ENCODE measurements around the gene SNX5.
"Not testable (repeated sequence)": the region's sequence is repeated elsewhere in the genome, so short reads cannot be mapped to it uniquely, and the experiment has no call there.

SNX5 gene

DNA sequence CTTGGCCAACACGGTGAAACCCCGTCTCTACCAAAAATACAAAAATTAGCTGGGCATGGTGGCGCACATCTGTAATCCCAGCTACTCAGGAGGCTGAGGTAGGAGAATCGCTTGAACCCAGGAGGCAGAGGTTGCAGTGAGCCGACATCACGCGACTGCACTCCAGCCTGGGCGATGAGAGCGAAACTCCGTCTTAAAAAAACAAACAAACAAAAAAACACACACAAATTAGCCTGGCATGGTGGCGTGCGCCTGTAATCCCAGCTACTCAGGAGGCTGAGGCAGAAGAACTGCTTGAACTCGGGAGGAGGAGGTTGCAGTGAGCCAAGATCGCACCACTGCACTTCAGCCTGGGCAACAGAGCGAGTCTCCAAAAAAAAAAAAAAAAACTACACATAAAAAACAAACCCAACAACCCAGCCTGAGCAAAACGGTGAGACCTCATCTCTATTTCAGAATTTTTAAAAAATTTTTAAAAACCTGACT, 8.2 kb downstream of the SNX5 start:
- DNase-seq (ENCODE audit: low read depth in 2 of 3, low spot score in 1 of 3): not testable (repeated sequence)

DNA sequence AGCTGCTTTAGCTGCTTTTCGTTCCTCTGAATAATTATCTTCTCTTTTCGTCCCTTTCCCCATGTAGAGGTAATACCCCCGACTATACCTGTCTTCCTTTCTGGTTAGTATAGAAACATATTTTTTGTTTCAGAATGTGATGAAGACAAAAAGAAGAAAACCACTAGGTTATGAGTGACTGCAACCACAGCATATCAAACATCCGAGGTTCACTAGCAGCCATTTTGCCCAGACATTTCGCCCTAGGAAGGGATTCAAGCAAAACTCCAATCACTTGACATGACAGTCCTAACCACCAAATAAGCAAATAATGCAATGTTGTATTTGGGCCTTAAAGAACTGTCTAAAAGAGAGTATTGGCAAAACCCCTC, 9.4 kb downstream of the SNX5 start:
- DNase-seq (ENCODE audit: low read depth in 2 of 3, low spot score in 1 of 3): no peak

DNA sequence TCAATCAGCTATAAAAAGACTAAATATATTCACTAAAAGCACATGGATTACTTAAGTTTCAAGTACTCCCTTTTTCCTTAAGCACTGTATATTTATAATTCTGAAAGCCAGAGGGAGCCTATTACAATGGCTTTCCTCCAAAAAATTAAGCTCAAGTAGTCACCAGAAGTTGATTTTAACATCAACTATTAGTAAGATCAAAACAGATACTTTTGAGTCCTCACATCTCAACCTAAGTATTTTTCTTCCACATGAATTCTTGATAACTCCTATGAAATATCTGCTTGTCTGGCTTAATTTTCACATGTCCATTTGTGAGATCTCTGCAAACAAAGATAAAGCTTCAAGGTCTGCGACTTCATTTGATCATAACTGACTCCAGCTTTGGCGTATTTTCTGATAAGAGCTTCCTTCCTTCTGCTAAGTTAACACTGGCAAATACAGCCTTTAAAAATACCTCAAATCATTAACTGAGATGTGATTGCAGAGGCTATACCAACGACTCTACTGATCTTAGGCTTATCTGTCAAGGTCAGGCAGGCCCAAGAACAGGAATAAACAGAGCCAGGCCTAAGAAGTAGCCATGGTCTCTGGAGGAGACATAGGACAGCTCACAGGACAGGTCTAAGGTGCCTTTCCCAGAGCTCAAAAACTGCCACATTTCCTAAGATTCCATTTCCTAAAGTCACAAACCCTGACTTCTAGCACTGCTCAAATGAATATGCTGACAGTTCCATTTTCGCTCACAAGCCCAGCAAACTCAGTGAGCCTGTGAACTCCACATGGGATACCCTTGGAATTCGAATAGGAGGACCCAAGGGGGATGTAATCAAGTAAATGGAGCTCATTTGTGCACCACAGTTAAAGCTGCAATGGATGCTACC, 10.0 kb downstream of the SNX5 start:
- DNase-seq (ENCODE audit: low read depth in 2 of 3, low spot score in 1 of 3): no peak

DNA sequence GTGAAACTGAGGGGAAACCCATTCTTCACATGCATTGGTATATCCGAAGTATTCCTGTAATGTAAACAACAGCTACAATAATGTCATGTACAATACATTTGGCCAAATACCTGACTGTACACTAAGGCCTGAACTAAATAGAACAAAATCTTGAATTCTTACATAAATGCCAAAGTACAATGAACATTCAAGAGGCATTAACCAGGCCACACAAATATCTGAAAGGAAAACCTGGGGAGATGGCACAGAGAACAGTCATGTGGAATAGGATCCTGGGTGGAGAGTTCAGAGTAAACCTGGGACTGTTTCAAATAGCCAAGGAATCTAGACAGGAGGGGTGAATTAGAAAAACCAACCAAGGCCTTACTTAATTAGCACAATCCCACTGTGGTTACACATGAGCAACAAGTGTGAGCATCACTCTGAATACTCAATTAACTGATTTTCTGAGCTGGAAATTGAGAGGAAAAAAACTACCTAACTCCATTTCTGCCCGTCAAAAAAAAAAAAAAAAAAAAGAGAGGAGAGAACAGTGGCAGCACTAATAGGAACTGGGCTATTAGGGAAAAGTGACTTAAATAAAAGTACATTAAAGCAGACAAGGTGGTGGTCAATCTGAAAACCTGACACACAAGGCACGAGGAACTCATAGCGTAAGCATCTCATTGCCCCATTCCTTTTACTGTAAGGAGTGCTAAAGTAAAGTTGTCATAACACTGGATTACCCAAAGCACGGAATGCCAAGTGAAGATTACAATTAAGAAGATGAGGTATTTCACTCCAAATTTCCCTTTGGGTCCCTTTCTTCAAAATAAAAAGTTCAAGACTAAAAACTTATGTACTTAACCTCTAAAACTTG, 10.9 kb downstream of the SNX5 start:
- DNase-seq (ENCODE audit: low read depth in 2 of 3, low spot score in 1 of 3): no peak

DNA sequence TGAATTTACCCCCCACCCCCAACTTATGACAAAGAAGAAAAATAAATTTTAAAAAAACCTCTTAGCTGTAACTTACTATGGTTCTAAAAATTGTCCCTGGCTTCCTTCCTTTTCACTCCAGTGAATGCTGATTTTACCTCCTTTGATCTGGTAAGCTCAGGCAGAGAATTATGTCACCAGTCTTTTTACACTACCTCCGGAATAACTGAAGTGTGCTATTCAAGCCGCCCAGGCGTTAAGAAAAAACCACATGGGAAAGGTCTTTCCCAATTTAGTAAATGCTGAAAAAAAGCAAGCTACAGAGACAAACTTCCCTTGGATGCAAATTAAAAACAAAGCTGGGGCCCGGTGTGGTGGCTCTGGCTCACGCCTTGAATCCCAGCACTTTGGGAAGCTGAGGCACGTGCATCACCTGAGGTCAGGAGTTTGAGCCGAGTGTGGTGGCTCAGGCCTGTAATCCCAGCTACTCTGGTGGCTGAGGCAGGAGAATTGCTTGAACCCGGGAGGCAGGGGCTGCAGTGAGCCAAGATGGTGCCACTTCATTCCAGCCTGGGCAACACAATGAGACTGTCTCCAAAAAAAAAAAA, 12.4 kb downstream of the SNX5 start:
- DNase-seq (ENCODE audit: low read depth in 2 of 3, low spot score in 1 of 3): no peak

DNA sequence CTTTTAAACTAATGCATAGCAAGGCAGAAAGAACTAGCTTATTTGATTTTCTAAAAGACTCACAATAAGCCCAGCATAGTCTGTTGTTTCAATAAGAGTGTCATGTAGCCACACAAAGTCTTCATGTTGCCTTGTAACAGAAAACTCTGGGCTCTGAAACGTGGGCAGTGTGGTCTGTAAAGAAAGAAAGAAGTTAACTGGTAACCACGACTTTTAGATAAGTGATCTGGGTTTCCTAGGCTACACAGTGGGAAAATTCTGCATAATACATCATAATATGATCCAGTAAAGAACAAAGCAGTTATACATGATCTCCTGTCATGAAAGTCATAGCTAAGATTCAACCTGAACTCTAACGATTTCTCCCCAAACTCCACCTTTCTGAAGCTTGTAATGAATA, 13.3 kb downstream of the SNX5 start:
- DNase-seq (ENCODE audit: low read depth in 2 of 3, low spot score in 1 of 3): no peak

DNA sequence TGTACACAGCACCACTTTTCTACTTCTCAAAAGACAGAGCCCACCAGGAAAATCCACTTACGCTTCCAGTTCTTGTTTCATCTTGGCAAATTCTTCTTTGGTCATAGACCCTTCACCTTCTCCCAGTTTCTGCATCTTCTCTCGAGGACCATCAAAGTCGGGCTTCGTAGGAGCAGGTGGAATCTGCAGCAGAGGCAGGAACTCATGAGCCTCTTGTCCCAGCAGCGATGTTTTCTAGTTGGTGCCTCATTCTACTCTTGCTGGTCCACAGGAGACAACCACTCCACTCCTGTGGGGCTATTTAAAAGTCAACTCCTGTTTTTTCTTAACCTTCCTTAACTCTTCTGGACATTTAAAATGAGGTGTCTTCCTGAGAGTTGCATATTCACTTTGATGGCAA, 14.7 kb downstream of the SNX5 start:
- no peak for DNase-seq (ENCODE audit: low read depth in 2 of 3, low spot score in 1 of 3)

DNA sequence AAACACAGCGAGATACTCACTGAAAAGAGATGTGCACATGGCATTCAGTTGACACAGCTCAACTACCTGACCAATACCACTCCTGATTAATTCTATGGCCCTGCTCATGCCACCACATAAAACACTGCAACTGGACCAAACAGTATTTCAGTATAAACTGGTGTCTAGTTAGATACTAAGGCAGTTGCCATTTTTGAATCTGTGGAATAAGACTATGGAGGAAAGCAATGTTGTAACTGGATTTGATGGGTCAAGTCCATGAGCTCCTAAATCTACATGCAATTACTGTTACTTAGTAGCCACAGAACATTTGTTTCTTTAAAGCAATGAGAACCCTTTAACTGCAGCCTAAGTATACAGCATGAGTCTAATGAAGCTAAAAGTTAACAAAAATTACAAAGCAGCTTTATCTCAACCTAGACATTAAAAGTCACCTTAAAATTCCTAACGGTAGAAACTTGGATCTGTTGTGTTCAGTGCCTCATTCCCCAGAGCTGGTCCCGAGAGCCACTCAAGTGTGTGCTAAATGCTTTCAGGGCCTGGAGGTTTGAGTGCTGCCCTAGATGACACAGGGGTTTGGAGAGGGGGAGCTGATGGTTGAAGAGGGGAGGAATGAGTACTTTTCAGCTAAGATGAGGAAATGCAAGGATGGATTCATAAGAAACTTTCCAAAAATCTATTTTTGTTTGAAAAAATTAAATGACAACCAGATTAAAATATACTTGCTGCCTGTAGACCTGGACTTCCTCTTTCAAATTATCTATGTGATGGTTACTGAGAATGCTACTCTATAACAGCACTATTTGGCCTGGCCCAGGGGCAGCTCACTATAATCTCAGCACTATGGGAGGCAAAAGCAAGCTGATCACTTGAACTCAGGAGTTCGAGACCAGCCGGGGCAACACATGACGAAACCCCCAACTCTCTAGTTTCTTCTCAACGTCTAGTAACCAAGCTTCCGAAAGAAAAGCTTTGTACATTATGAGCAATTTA, 15.6 kb downstream of the SNX5 start:
- no peak for DNase-seq (ENCODE audit: low read depth in 2 of 3, low spot score in 1 of 3)

DNA sequence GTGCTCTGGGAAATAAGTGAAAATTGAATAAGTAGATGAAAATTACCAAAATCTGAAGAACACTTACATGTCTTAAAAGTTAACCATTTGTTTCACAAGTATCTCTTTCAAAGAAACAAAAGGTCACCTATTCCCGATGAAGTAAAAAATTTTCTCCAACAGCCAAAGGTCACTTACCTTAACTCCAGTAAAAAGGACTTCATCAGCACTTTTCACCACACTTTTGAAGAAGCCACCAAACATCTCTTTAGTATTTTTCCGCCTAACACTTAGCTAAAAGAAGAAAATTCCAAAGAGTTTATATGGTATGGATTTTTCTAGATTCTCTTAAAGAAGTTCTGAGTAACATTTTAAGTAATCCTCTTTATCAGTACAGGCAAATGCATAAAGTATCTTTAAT, 17.3 kb downstream of the SNX5 start:
- DNase-seq (ENCODE audit: low read depth in 2 of 3, low spot score in 1 of 3): no peak

DNA sequence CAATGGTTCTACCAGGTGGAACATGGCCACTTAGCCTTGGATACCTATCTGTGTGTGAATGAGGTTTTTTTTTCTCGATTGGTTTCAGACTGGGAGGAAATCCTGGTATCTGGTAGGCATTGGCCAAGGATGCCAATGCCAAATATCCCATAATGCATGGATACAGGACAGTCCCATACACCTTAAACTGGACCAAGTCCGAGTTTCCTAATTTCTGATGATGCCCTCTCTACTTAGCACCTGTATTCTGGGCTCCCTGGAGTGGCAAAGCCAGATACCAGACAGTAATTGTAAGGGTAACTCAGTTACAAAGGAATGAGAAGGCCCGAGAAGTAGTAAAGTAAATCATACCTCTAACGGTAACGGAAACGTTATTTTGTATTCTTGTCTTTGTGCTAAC, 17.9 kb downstream of the SNX5 start:
- no peak for DNase-seq (ENCODE audit: low read depth in 2 of 3, low spot score in 1 of 3)

DNA sequence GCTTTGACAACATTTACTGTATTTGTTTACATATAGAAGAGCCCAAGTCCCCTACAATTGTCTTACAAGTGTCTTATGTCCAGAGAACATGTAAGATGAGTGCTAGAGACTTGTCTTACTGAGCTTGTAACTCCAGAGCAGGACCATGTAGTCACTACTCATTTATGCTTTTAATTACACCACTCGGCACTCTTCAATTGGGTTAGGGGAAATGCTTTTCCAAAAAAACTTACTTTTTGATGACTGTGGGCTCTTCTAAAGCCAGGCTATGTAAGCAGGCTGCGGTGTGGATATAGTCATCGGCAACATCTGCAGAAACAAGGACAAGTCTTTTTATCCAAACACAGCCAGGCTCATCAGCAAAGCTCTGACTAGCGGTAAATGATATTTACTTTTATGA, 18.7 kb downstream of the SNX5 start:
- DNase-seq (ENCODE audit: low read depth in 2 of 3, low spot score in 1 of 3): no peak

DNA sequence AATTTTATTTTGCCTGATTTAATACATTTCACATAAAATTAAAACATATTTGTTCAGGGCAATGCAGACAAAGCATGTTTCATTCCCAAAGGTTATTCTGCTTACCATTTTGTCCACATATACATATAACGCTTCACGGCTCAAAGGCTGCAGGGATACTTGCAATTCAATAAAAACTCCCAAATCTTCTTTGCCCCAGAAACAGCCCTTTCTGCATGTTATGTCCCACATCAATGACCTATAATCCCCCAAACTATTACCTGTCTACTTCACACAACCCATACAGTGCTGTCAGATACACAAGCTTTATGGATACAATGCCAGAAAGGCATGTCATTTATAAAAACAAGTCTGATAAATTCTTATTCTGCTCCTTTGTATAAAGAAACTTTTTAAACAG, 20.2 kb downstream of the SNX5 start:
- DNase-seq (ENCODE audit: low read depth in 2 of 3, low spot score in 1 of 3): no peak

DNA sequence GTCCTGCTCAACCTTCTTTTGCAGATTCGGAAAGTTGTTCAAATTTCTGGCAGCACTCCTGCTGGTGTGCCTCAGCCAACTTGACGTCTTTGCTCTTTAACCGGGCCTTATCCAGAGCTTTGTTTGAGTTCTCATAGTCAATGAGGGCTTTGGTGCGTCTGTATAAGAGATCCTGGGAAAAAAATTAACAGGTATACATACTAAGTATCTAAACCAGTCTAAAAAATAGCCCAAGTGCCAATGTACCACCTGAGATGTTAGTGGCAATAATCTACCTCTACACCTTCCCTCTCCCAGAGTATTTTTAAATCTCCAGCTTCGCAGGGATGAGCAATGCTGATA, 21.1 kb downstream of the SNX5 start:
- DNase-seq (ENCODE audit: low read depth in 2 of 3, low spot score in 1 of 3): no peak

DNA sequence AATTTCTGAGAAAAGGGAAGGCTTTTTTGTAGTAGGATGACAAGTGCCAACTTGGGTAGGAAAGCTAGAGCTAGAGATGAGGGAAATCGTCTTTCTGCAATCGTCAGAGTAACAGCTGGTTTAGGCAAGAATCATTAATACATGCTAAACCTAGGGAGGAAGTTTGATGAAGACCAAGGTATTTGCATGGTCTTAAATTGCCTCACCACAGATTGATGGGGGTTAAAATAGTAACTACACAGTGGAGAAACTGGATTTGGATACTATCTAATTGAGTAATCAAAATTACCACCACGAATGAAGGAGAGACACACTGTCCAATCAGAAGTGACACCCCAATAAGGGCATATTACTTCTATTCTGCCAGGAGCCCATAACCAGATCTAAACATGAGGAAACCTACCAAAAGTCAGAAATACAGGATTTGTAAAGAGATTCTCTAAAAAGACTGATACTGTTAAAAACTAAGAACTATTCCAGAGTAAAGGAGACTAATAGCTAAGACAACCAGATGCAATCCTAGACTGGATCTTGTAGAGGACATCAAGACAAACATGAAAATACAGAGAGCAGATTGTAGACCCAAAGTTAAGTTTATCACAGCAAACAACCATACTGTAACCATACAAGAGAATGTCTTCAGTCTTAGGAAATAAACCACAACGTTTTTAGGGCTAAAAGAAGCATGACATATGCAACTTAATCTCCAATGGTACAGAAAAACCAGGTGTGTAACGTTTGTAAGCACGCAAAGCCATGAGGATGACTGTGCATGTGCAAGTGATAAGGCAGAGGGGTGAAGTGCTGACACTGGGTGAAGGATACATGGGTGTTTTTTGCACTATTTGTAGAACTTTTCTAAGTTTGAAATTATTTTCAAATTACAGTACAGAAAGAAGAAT, 21.8 kb downstream of the SNX5 start:
- no peak for DNase-seq (ENCODE audit: low read depth in 2 of 3, low spot score in 1 of 3)

DNA sequence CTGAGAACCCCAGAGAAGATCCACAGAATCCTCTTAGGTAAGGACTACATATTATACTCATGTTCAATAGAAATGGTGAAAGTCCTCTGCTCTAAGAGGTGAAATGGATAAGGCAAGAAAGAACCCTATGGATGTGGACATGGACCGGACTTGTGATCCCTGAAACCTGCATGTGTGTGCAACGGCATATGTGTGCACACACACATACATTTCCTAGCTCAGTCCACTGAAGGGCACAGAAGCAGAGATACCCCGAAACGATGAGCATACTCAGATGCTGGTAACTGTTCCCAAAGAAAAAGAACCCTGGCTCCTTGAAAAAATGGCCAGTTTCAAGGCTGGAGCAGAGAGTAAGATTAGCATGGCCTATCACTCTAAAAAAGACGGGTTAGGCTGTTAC, 22.6 kb downstream of the SNX5 start:
- DNase-seq (ENCODE audit: low read depth in 2 of 3, low spot score in 1 of 3): no peak

DNA sequence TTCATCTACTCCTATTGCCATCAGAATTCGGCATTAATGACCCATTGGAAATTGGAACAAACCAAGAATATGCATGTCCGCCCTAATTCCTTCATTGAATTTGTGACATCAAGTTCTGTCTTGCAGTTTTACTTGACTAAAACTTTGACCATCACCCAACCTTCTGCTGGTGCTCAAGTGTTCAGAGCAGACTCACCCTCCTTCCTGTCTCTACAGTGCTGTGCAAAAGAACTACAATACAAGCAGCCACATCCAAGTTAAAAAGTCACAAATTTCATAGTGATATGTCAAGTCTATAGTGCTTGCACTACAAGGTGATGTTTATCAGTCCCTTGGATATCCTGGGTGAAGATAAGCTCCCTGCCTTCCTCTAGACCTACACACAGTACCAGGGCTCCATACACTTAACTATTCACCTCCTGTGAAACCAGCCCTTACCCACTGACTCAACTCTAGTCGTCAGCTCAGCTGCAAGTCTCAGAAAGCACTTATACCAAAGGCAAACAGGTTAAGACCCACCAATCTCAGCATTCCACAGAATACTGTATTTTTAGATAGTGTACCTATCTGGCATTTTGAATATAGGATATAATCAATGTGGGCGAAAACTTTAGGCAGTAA, 23.6 kb downstream of the SNX5 start:
- DNase-seq (ENCODE audit: low read depth in 2 of 3, low spot score in 1 of 3): no peak

DNA sequence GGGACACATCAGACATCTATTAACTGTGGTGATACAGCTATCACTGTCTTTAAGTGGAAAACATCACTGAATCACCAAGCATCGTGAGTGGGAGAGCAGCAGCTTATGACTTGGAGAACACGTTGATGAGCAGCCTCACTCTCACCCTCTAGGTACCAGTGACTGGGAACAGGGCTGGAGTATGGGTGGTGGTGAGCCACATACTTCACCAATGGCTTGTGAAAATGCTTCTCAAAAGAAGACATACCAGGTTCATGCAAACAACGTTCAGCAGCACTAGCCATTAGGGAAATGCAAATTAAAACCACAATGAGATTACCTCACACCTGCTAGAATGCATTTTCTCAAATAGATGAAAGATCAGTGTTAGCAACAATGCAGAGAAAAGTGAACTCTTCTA, 25.3 kb downstream of the SNX5 start:
- no peak for DNase-seq (ENCODE audit: low read depth in 2 of 3, low spot score in 1 of 3)

DNA sequence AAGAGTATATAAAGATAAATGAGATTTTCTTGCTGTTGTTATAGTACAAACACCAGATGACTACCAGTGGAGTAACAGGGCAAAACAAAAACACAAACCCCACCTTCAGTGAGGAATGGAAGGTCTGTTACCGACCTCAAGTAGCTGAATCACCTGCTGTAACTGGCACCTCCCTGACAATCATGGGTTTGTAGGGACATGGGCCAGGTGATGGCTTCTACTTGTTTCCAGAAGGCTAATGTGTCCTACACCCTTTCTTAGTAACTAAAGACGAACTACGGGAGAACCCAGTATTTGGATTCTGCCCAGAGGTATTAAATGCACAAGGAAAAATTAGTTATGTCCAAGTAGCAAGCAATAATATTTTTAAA, 26.8 kb downstream of the SNX5 start:
- DNase-seq (ENCODE audit: low read depth in 2 of 3, low spot score in 1 of 3): no peak

DNA sequence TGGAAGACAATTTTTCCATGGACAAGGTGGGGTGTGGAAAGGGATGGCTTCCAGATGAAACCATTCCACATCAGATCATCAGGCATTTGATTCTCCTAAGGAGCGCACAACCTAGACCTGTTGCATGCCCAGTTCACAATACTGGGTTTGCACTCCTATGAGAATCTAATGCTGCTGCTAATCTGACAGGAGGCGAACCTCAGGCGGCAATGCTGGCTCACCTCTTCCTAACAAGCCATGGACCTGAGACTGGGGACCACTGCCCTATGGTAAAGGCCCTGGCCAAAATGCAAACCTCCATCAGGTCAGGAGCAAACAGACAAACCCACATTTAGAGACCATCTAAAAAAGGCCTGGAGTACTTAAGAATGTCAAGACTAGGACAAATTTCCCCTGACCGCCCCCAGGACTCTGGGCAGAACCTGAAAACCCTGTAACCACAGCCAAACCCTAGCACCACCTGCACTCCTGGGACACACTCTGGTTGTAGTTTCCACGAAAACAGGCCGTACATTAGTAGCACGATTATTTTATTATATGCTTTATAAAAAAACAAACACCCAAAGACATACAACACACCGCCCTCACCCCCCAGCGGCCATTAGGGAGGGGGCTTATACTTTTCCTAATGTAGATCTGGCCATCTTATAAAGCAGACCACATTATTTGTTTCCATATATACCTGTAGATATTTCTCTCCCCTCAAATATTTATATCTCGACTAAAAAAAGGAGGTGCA, 27.3 kb downstream of the SNX5 start:
- no peak for DNase-seq (ENCODE audit: low read depth in 2 of 3, low spot score in 1 of 3)

All from stimulated activated CD4-positive, alpha-beta T cell treated with anti-CD3 and anti-CD28 coated beads, Interleukin-12 subunit alpha, Interleukin-12 subunit beta, amount 100 ng/mL, for 48 hours (primary cell).